Neural cell (in vitro differentiated cells): Measurements from ENCODE around the gene SWT1. TPM values are rescaled to one million over a fixed set of nuclear protein-coding genes. Genes with fewer than 3 reads are reported as not detected.
"Not testable (repeated sequence)": the region's sequence is repeated elsewhere in the genome, so short reads cannot be mapped to it uniquely, and the experiment has no call there.

Experiments
- H2AFZ ChIP-seq: fragments of 200-600, 300-800 bp; sonication (generic), shearing (Covaris generic); 2 replicates; pipeline ENCODE4 v1.6.0; 2014; ENCODE audit warnings: low read depth, mild to moderate bottlenecking, antibody characterized with exemption, low read length, moderate library complexity
- H3F3A ChIP-seq: fragments of 200-600 bp; shearing (Covaris generic); 2 replicates; pipeline ENCODE4 v1.6.1; 2016; ENCODE audit warnings: mild to moderate bottlenecking, moderate library complexity, mixed read lengths, antibody characterized with exemption, low read length; ENCODE audit not compliant: insufficient read depth, poor library complexity, severe bottlenecking
- H3K27ac ChIP-seq: fragments of 200-600, 300-800 bp; sonication (generic), shearing (Covaris generic); 2 replicates; pipeline ENCODE4 v1.5.1; 2014; ENCODE audit warnings: mild to moderate bottlenecking, low read length, moderate library complexity
- H3K27me3 ChIP-seq: fragments of 300-800, 200-600 bp; sonication (generic), shearing (Covaris generic); 2 replicates; pipeline ENCODE4 v1.6.0; 2014; ENCODE audit warnings: mild to moderate bottlenecking, low read depth, low read length, moderate library complexity; ENCODE audit not compliant: insufficient read depth
- H3K36me3 ChIP-seq: fragments of 300-800, 200-600 bp; sonication (generic), shearing (Covaris generic); 2 replicates; pipeline ENCODE4 v1.5.1; 2014; ENCODE audit warnings: mild to moderate bottlenecking, antibody characterized with exemption, low read length, moderate library complexity; ENCODE audit not compliant: insufficient read depth
- H3K4me2 ChIP-seq: fragments of 300-800, 200-600 bp; sonication (generic), shearing (Covaris generic); 2 replicates; pipeline ENCODE4 v1.6.0; 2014; ENCODE audit warnings: mild to moderate bottlenecking, low read length
- H3K4me3 ChIP-seq: fragments of 300-800, 200-600 bp; sonication (generic), shearing (Covaris generic); 2 replicates; pipeline ENCODE4 v1.5.1; 2014; ENCODE audit warnings: mild to moderate bottlenecking, low read length, moderate library complexity
- H3K79me2 ChIP-seq: fragments of 200-600 bp; shearing (Covaris generic); replicated peaks from 2 replicates; pipeline ENCODE4 v1.6.0; 2014; ENCODE audit warnings: mild to moderate bottlenecking, low read length, moderate library complexity; ENCODE audit not compliant: insufficient read depth
- H3K9ac ChIP-seq: fragments of 300-800, 200-600 bp; sonication (generic), shearing (Covaris generic); 2 replicates; pipeline ENCODE4 v1.6.1; 2016; ENCODE audit warnings: mild to moderate bottlenecking, low read length, mixed read lengths
- H3K9me2 ChIP-seq: fragments of 200-600 bp; shearing (Covaris generic); 2 replicates; pipeline ENCODE4 v1.6.1; 2016; ENCODE audit warnings: mild to moderate bottlenecking, low read length, mixed read lengths; ENCODE audit not compliant: insufficient read depth
- H3K9me3 ChIP-seq: fragments of 200-600, 300-800 bp; sonication (generic), shearing (Covaris generic); 2 replicates; pipeline ENCODE4 v1.6.1; 2016; ENCODE audit warnings: mild to moderate bottlenecking, mixed run types, low read length, moderate library complexity, mixed read lengths
- H4K20me1 ChIP-seq: fragments of 200-600 bp; shearing (Covaris generic); 2 replicates; pipeline ENCODE4 v1.6.1; 2016; ENCODE audit warnings: mild to moderate bottlenecking, mixed run types; ENCODE audit not compliant: insufficient read depth
- EP300 ChIP-seq: fragments of 450-650 bp; conservative IDR thresholded peaks from 2 replicates; pipeline ENCODE4 v1.6.1; 2014; ENCODE audit warnings: antibody characterized with exemption, mild to moderate bottlenecking, moderate library complexity; ENCODE audit not compliant: poor library complexity, severe bottlenecking
- EZH2 ChIP-seq: fragments of 200-600, 300-800 bp; shearing (Covaris generic), sonication (generic); IDR thresholded peaks from 2 replicates; pipeline ENCODE4 v1.6.1; 2014; ENCODE audit warnings: antibody characterized with exemption, low read length, borderline replicate concordance, mild to moderate bottlenecking; ENCODE audit not compliant: insufficient read depth, poor library complexity, severe bottlenecking
- MXI1 ChIP-seq: fragments of 450-650 bp; conservative IDR thresholded peaks from 2 replicates; pipeline ENCODE4 v1.6.1; 2014; ENCODE audit warnings: antibody characterized with exemption, mild to moderate bottlenecking; ENCODE audit not compliant: poor library complexity, severe bottlenecking
- POLR2AphosphoS5 ChIP-seq: IDR thresholded peaks from 2 replicates; pipeline ENCODE4 v1.6.1; 2012
- RAD21 ChIP-seq: fragments of 450-650 bp; conservative IDR thresholded peaks from 2 replicates; pipeline ENCODE4 v1.6.1; 2014; ENCODE audit warnings: antibody characterized with exemption, mild to moderate bottlenecking, moderate library complexity
- SMC3 ChIP-seq: fragments of 450-650 bp; conservative IDR thresholded peaks from 2 replicates; pipeline ENCODE4 v1.6.1; 2014; ENCODE audit warnings: antibody characterized with exemption, mild to moderate bottlenecking, moderate library complexity; ENCODE audit not compliant: poor library complexity
- TAF1 ChIP-seq: IDR thresholded peaks from 2 replicates; pipeline ENCODE4 v1.6.1; 2012; ENCODE audit warnings: low read depth
- polyA plus RNA-seq: library from polyadenylated mRNA; depleted of rRNA; stranded (reverse); fragments of >200 nt; gene quantifications from 2 replicates; pipeline ENCODE4 v1.2.3, GENCODE V29; 2014
- TF ChIP-seq, protein P1 (sequence below): IDR thresholded peaks from 2 replicates; pipeline ENCODE4 v1.6.1; 2012; ENCODE audit warnings: borderline replicate concordance
- TF ChIP-seq, protein P2 (sequence below): fragments of 450-650 bp; IDR thresholded peaks from 2 replicates; pipeline ENCODE4 v1.5.1; 2014; ENCODE audit warnings: antibody characterized with exemption, mild to moderate bottlenecking, moderate library complexity; ENCODE audit not compliant: poor library complexity, severe bottlenecking

SWT1 gene
- polyA plus RNA-seq, 1 donor from 2014 or later = 9.3 TPM

DNA sequence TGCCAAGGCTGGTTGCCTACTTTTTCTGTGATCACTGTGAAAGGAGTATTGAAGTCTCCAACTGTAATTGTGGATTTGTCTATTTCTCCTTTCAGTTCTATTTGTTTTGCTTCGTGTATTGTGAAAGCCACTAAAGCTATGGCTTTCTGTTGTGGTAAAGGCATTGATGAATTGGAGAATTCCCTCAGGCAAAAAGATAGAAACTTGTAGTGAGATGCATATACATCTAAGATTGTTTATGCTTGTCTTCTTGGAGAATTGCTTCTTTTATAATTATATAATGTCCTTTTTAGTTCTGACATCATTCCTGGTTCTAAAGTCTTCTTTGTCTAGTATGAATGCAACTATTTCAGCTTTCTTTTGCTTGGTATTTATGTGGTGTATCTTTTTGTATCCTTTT is 36.8 kb downstream of the SWT1 start:
- Histone ChIP-seq H3K9ac (no peak overlapping the region), H4K20me1 (no peaks in the 10 kb centered on the region), H3K9me2 (no peaks in the 10 kb centered on the region), H3F3A (no peaks in the 10 kb centered on the region), H2AFZ (no peak overlapping the region), H3K4me3 (no peak overlapping the region), H3K79me2 (no peaks in the 10 kb centered on the region), H3K36me3 (peaks cover 7% of the 10 kb centered on the region), H3K9me3 (no peaks in the 10 kb centered on the region), H3K4me2 (no peak overlapping the region), H3K27ac (no peak overlapping the region), H3K27me3 (no peaks in the 10 kb centered on the region)
- TF ChIP-seq SMC3 = no peak

DNA sequence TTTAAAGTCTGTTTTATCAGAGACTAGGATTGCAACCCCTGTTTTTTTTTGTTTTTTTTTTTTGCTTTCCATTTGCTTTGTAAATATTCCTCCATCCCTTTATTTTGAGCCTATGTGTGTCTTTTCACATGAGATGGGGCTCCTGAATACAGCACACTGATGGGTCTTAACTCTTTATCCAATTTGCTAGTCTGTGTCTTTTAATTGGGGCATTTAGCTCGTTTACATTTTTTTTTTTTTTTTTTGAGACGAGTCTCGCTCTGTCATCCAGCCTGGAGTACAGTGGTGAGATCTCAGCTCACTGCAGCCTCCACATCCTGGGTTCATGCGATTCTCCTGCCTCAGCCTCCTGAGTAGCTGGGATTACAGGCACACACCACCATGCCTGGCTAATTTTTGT is 41.7 kb downstream of the SWT1 start:
- not testable (repeated sequence) for H3K9me2 ChIP-seq, H3K27me3 ChIP-seq, H3K9me3 ChIP-seq, H4K20me1 ChIP-seq, H3K79me2 ChIP-seq, H3K4me3 ChIP-seq, H3K27ac ChIP-seq, H3K36me3 ChIP-seq, H3F3A ChIP-seq, H2AFZ ChIP-seq, H3K9ac ChIP-seq, H3K4me2 ChIP-seq

DNA sequence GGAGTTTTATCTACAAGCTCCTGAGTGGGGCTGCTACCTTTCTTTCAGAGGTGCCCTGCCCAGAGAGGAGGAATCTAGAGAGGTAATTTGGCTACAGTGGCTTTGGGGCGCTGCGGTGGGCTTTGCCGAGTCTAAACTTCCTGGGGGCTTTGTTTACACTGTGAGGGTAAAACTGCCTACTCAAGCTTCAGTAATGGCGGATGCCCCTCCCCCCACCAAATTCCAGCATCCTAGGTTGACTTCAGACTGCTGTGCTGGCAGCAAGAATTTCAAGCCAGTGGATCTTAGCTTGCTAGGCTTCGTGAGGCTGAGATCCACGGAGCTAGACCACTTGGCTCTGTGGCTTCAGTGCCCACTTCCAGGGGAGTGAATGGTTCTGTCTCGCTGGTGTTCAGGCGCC is 43.9 kb downstream of the SWT1 start:
- Histone ChIP-seq H3K9me3 (no peaks in the 10 kb centered on the region), H3K27me3 (no peaks in the 10 kb centered on the region), H3K9ac (no peak overlapping the region), H3K27ac (no peak overlapping the region), H3F3A (no peaks in the 10 kb centered on the region), H3K4me3 (no peak overlapping the region), H3K9me2 (no peaks in the 10 kb centered on the region), H3K79me2 (no peaks in the 10 kb centered on the region), H3K36me3 (no peaks in the 10 kb centered on the region), H2AFZ (no peak overlapping the region), H3K4me2 (no peak overlapping the region), H4K20me1 (no peaks in the 10 kb centered on the region)
- TF ChIP-seq, protein P1, sequence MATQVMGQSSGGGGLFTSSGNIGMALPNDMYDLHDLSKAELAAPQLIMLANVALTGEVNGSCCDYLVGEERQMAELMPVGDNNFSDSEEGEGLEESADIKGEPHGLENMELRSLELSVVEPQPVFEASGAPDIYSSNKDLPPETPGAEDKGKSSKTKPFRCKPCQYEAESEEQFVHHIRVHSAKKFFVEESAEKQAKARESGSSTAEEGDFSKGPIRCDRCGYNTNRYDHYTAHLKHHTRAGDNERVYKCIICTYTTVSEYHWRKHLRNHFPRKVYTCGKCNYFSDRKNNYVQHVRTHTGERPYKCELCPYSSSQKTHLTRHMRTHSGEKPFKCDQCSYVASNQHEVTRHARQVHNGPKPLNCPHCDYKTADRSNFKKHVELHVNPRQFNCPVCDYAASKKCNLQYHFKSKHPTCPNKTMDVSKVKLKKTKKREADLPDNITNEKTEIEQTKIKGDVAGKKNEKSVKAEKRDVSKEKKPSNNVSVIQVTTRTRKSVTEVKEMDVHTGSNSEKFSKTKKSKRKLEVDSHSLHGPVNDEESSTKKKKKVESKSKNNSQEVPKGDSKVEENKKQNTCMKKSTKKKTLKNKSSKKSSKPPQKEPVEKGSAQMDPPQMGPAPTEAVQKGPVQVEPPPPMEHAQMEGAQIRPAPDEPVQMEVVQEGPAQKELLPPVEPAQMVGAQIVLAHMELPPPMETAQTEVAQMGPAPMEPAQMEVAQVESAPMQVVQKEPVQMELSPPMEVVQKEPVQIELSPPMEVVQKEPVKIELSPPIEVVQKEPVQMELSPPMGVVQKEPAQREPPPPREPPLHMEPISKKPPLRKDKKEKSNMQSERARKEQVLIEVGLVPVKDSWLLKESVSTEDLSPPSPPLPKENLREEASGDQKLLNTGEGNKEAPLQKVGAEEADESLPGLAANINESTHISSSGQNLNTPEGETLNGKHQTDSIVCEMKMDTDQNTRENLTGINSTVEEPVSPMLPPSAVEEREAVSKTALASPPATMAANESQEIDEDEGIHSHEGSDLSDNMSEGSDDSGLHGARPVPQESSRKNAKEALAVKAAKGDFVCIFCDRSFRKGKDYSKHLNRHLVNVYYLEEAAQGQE = no peak
- TF ChIP-seq, protein P2, sequence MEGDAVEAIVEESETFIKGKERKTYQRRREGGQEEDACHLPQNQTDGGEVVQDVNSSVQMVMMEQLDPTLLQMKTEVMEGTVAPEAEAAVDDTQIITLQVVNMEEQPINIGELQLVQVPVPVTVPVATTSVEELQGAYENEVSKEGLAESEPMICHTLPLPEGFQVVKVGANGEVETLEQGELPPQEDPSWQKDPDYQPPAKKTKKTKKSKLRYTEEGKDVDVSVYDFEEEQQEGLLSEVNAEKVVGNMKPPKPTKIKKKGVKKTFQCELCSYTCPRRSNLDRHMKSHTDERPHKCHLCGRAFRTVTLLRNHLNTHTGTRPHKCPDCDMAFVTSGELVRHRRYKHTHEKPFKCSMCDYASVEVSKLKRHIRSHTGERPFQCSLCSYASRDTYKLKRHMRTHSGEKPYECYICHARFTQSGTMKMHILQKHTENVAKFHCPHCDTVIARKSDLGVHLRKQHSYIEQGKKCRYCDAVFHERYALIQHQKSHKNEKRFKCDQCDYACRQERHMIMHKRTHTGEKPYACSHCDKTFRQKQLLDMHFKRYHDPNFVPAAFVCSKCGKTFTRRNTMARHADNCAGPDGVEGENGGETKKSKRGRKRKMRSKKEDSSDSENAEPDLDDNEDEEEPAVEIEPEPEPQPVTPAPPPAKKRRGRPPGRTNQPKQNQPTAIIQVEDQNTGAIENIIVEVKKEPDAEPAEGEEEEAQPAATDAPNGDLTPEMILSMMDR = no peak
- TF ChIP-seq SMC3 = no peak
- no peak for TF ChIP-seq EZH2
- no peak for TF ChIP-seq POLR2AphosphoS5
- no peak for TF ChIP-seq RAD21
- TF ChIP-seq EP300 = no peak
- TF ChIP-seq TAF1 = no peak
- no peak for TF ChIP-seq MXI1
